Endothelial cell of umbilical vein (primary cell): ENCODE data around the gene TDRKH. TPM values are rescaled to one million over a fixed set of nuclear protein-coding genes. Genes with fewer than 3 reads are reported as not detected.

ENCODE experiments used
- BruUV-seq: library from RNA; stranded (reverse); fragments of 400-500 nt; replicated peaks from 2 replicates; lab custom pipeline; 2021; lab: Mats Ljungman, UMichigan
- CTCF ChIA-PET: fragments of 300-600, 350-600 bp; sonication (Branson Sonifier 250); formaldehyde crosslinking; loops from one replicate; lab custom pipeline; 2021; ENCODE audit warnings: antibody characterized with exemption, inconsistent platforms; lab: Charles Lee
- POLR2A ChIA-PET: fragments of 300-600, 350-600 bp; sonication (Branson Sonifier 250); formaldehyde crosslinking; loops from one replicate; lab custom pipeline; 2021; ENCODE audit warnings: antibody characterized with exemption, inconsistent platforms; lab: Charles Lee
- DNase-seq: peaks from one replicate; pipeline ENCODE4 v3.0.0-alpha.2; 2011; ENCODE audit warnings: low read depth, low spot score
- FAIRE-seq: peaks from 2 replicates; lab custom pipeline; 2011; peaks lifted over from hg19 to GRCh38; lab: Jason Lieb, UNC
- H2AFZ ChIP-seq: 2 replicates; pipeline ENCODE4 v1.6.0; 2012; ENCODE audit warnings: low read depth, low read length, control low read depth, inconsistent platforms
- H3K27ac ChIP-seq: 2 replicates; pipeline ENCODE4 v1.5.1; 2011; ENCODE audit warnings: low read depth, mild to moderate bottlenecking, control low read depth, low read length, moderate library complexity; ENCODE audit not compliant: insufficient read depth
- H3K27me3 ChIP-seq, 2 experiments: 2 replicates each; pipeline versions ENCODE4 v1.6.0 to v1.6.1; 2011; ENCODE audit warnings: low read length in 2 of 2, mixed read lengths in 1 of 2; ENCODE audit not compliant: control insufficient read depth in 2 of 2, insufficient read depth in 2 of 2
- H3K36me3 ChIP-seq, 2 experiments: 2 replicates in 1 of 2; 3 replicates in 1 of 2; pipeline ENCODE4 v1.5.1; 2011; ENCODE audit warnings: low read length in 2 of 2, mild to moderate bottlenecking in 1 of 2, moderate library complexity in 1 of 2; ENCODE audit not compliant: control insufficient read depth in 2 of 2, insufficient read depth in 2 of 2; ENCODE audit errors: extremely low read depth in 1 of 2
- H3K4me1 ChIP-seq: 3 replicates; pipeline ENCODE4 v1.5.1; 2011; ENCODE audit warnings: mild to moderate bottlenecking, low read length; ENCODE audit not compliant: control insufficient read depth, insufficient read depth; ENCODE audit errors: extremely low read depth
- H3K4me2 ChIP-seq: 2 replicates; pipeline ENCODE4 v1.6.1; 2011; ENCODE audit warnings: low read length, control low read depth, mixed read lengths; ENCODE audit not compliant: insufficient read depth
- H3K4me3 ChIP-seq, 3 experiments: fragments of 200-600 bp in 1 of 3; sonication (generic), shearing (Covaris generic) in 1 of 3; replicated peaks in 1 of 3; 2 replicates each; pipeline ENCODE4 v1.5.1; 2011 to 2016; ENCODE audit warnings: control low read depth in 3 of 3, low read length in 3 of 3, mild to moderate bottlenecking in 2 of 3, inconsistent platforms in 1 of 3, low read depth in 1 of 3, moderate library complexity in 1 of 3; ENCODE audit not compliant: insufficient read depth in 1 of 3
- H3K79me2 ChIP-seq: 2 replicates; pipeline ENCODE4 v1.6.0; 2012; ENCODE audit warnings: low read length, inconsistent platforms; ENCODE audit not compliant: control insufficient read depth, insufficient read depth
- H3K9ac ChIP-seq: replicated peaks from 2 replicates; pipeline ENCODE3; 2011; ENCODE audit warnings: low read length, control low read depth; ENCODE audit not compliant: insufficient read depth; ENCODE audit errors: extremely low read depth
- H3K9me1 ChIP-seq: replicated peaks from 3 replicates; pipeline ENCODE4 v1.6.0; 2011; ENCODE audit warnings: mild to moderate bottlenecking, low read length; ENCODE audit not compliant: control insufficient read depth, insufficient read depth; ENCODE audit errors: extremely low read depth
- H3K9me3 ChIP-seq: replicated peaks from 2 replicates; pipeline ENCODE4 v1.5.1; 2012; ENCODE audit warnings: low read length, inconsistent platforms; ENCODE audit not compliant: control insufficient read depth, insufficient read depth
- H4K20me1 ChIP-seq: replicated peaks from 2 replicates; pipeline ENCODE3; 2011; ENCODE audit warnings: mild to moderate bottlenecking, low read length; ENCODE audit not compliant: control insufficient read depth, insufficient read depth; ENCODE audit errors: extremely low read depth
- CTCF ChIP-seq, 2 donors: IDR thresholded peaks; 1 replicate in 1 of 2; 2 replicates in 1 of 2; pipeline ENCODE4 v1.5.1; 2011; ENCODE audit warnings: low read length in 2 of 2, mild to moderate bottlenecking in 2 of 2, moderate library complexity in 2 of 2, control low read depth in 1 of 2, inconsistent platforms in 1 of 2, low read depth in 1 of 2; ENCODE audit not compliant: insufficient read depth in 1 of 2; ENCODE audit errors: extremely low read depth in 1 of 2
- EZH2 ChIP-seq: IDR thresholded peaks from 2 replicates; pipeline ENCODE4 v1.6.1; 2012; ENCODE audit warnings: borderline replicate concordance, low read depth, mild to moderate bottlenecking, moderate library complexity, low read length, inconsistent platforms; ENCODE audit not compliant: severe bottlenecking
- FOS ChIP-seq: IDR thresholded peaks from 2 replicates; pipeline ENCODE4 v1.6.1; 2011; ENCODE audit warnings: mild to moderate bottlenecking, low read length, moderate library complexity, borderline replicate concordance; ENCODE audit not compliant: insufficient read depth
- GATA2 ChIP-seq: IDR thresholded peaks from 2 replicates; pipeline ENCODE4 v1.7.0; 2011; ENCODE audit warnings: low read depth, mild to moderate bottlenecking, moderate library complexity, mixed read lengths, low read length; ENCODE audit not compliant: insufficient read length, insufficient read depth
- JUN ChIP-seq: IDR thresholded peaks from 2 replicates; pipeline ENCODE4 v1.6.1; 2011; ENCODE audit warnings: borderline replicate concordance, low read depth; ENCODE audit not compliant: insufficient read length, insufficient read depth
- MAX ChIP-seq: IDR thresholded peaks from 2 replicates; pipeline ENCODE4 v1.6.1; 2011; ENCODE audit not compliant: insufficient read depth, insufficient read length
- MYC ChIP-seq: IDR thresholded peaks from one replicate; pipeline ENCODE4 v1.6.1; 2011; ENCODE audit warnings: mild to moderate bottlenecking, low read depth, low read length
- POLR2A ChIP-seq: IDR thresholded peaks from 2 replicates; pipeline ENCODE4 v1.6.1; 2012; ENCODE audit warnings: low read depth, mild to moderate bottlenecking, control low read depth, low read length
- POLR2AphosphoS5 ChIP-seq: IDR thresholded peaks from 2 replicates; pipeline ENCODE4 v1.6.1; 2012; ENCODE audit warnings: low read depth, mild to moderate bottlenecking, control low read depth, low read length, moderate library complexity; ENCODE audit not compliant: insufficient read depth
- dilution Hi-C: fragments of 300-500 bp; cut with MboI; formaldehyde crosslinking; loops from one replicate; pipeline ENCODE4 v1.15.0; 2019; ENCODE audit warnings: low sequenced_read_pairs; ENCODE audit not compliant: extremely low pct_ligation_motif_present
- intact Hi-C: fragments of 100-400 bp; cut with micrococcal nuclease; formaldehyde crosslinking; loops from one replicate; pipeline ENCODE4 v1.10.0; 2022
- polyA plus RNA-seq, 4 experiments: library from polyadenylated mRNA; depleted of rRNA in 3 of 4; stranded (reverse) in 3 of 4; unstranded in 1 of 4; fragments of >200 nt; gene quantifications; 2 replicates each; pipeline versions ENCODE4 v1.2.1 to v1.2.3, GENCODE V29; 2011 to 2012; ENCODE audit warnings: missing spikeins in 1 of 4
- total RNA-seq: library from RNA; stranded (reverse); gene quantifications from 2 replicates; pipeline ENCODE4 v1.2.3, GENCODE V29; 2021

TDRKH gene
- total and polyA plus RNA-seq, 2 donors (not counting 3 experiments of a cell fraction or from before 2014, with no cell fraction given), result 3.9 to 9.6 TPM

GRCh38 chr1:151813271-151813977, 23.1 kb upstream of the TDRKH start:
- dilution Hi-C loops, result no loop called here
- H3K36me3 ChIP-seq, result no peaks in the 10 kb centered on the region
- H3K4me2 ChIP-seq, result no peak overlapping the region
- no TSS peak for BruUV-seq
- no peaks in the 10 kb centered on the region for H3K4me1 ChIP-seq
- FAIRE-seq (no peak), DNase-seq (no peak)
- H3K9me1 ChIP-seq, result no peaks in the 10 kb centered on the region
- H3K79me2 ChIP-seq, result no peaks in the 10 kb centered on the region
- H3K27ac ChIP-seq, result no peak overlapping the region
- TF ChIP-seq JUN (no peak), GATA2 (no peak), POLR2AphosphoS5 (no peak), FOS (no peak), POLR2A (no peak), EZH2 (no peak), MAX (no peak), CTCF (IDR thresholded peaks at IDR 0.05; ENCODE audit: extremely low read depth in 1 of 2, insufficient read depth in 1 of 2, low read depth in 1 of 2, low read length in 2 of 2) (no peak), MYC (no peak)
- H3K9me3 ChIP-seq, result no peaks in the 10 kb centered on the region
- intact Hi-C loops, result no loop called here
- no peaks in the 10 kb centered on the region for H4K20me1 ChIP-seq
- no peak overlapping the region for H2AFZ ChIP-seq
- POLR2A ChIA-PET, result no interaction called here
- CTCF ChIA-PET, result interaction anchor here (1.0 to 2.5 kb wide), 2 partner anchors 11 to 23 kb away, joined by 3 to 8 read pairs; no protein-coding TSS in a partner anchor
- no peak overlapping the region for H3K4me3 ChIP-seq
- no peak overlapping the region for H3K9ac ChIP-seq
- H3K27me3 ChIP-seq, result peaks cover 3 to 5% of the 10 kb centered on the region in 2 experiments
